Measurements from ENCODE around the gene PPP2R5E.

PPP2R5E gene

GRCh38 chr14:63517354-63517753, 25.8 kb downstream of the PPP2R5E start:
- no peak for DNase-seq

GRCh38 chr14:63515240-63515639, 27.9 kb downstream of the PPP2R5E start:
- no peak for DNase-seq

GRCh38 chr14:63513756-63514155, 29.4 kb downstream of the PPP2R5E start:
- DNase-seq = no peak

- no peak for DNase-seq
Measured at GRCh38 chr14:63512861-63513260, 30.3 kb downstream of the PPP2R5E start.

GRCh38 chr14:63510538-63510937, 32.6 kb downstream of the PPP2R5E start:
- no peak for DNase-seq

- no peak for DNase-seq
Measured at GRCh38 chr14:63508033-63508432, 35.1 kb downstream of the PPP2R5E start.

- DNase-seq = no peak
Measured at GRCh38 chr14:63504648-63505047, 38.5 kb downstream of the PPP2R5E start.

GRCh38 chr14:63501429-63501828, 41.7 kb downstream of the PPP2R5E start:
- DNase-seq = no peak

- no peak for DNase-seq
Measured at GRCh38 chr14:63499701-63500250, 43.4 kb downstream of the PPP2R5E start.

- DNase-seq = no peak
Measured at GRCh38 chr14:63496837-63497400, 46.3 kb downstream of the PPP2R5E start.

GRCh38 chr14:63493246-63493645, 49.9 kb downstream of the PPP2R5E start:
- no peak for DNase-seq

GRCh38 chr14:63492391-63492790, 50.8 kb downstream of the PPP2R5E start:
- DNase-seq = no peak

- no peak for DNase-seq
Measured at GRCh38 chr14:63487724-63488123, 55.5 kb downstream of the PPP2R5E start.

GRCh38 chr14:63486738-63487137, 56.4 kb downstream of the PPP2R5E start:
- DNase-seq = no peak

GRCh38 chr14:63483315-63483714, 59.9 kb downstream of the PPP2R5E start:
- DNase-seq = no peak

- DNase-seq = no peak
Measured at GRCh38 chr14:63480599-63480998, 62.6 kb downstream of the PPP2R5E start.

- DNase-seq = no peak
Measured at GRCh38 chr14:63478437-63478852, 64.7 kb downstream of the PPP2R5E start.

GRCh38 chr14:63478010-63478409, 65.2 kb downstream of the PPP2R5E start:
- DNase-seq = no peak

GRCh38 chr14:63477556-63477955, 65.6 kb downstream of the PPP2R5E start:
- no peak for DNase-seq

GRCh38 chr14:63475761-63476160, 67.4 kb downstream of the PPP2R5E start:
- DNase-seq = no peak

- no peak for DNase-seq
Measured at GRCh38 chr14:63474844-63475243, 68.3 kb downstream of the PPP2R5E start.

GRCh38 chr14:63474111-63474510, 69.1 kb downstream of the PPP2R5E start:
- no peak for DNase-seq

GRCh38 chr14:63472986-63473788, 70.0 kb downstream of the PPP2R5E start:
- DNase-seq = no peak

Data from activated CD4-positive, alpha-beta T cell treated with anti-CD3 and anti-CD28 coated beads for 1 hour (primary cell).